Fibroblast of villous mesenchyme (primary cell): ENCODE measurements around the gene SPG7. TPM values are rescaled to one million over a fixed set of nuclear protein-coding genes. Genes with fewer than 3 reads are reported as not detected.

ENCODE experiments used
- DNase-seq: peaks from one replicate; pipeline ENCODE4 v3.0.0-alpha.2; 2010; ENCODE audit warnings: low read depth
- H3K4me3 ChIP-seq: 2 replicates; pipeline ENCODE4 v1.5.1; 2011; ENCODE audit warnings: low read depth, mild to moderate bottlenecking, low read length
- CTCF ChIP-seq: IDR thresholded peaks from 2 replicates; pipeline ENCODE4 v1.5.1; 2012; ENCODE audit warnings: low read depth, mild to moderate bottlenecking, low read length; ENCODE audit not compliant: insufficient read depth
- total RNA-seq: library from RNA; depleted of rRNA; stranded (reverse); fragments of >200 nt; gene quantifications from 2 replicates; pipeline ENCODE4 v1.2.3, GENCODE V29; 2012

SPG7 gene
- total RNA-seq, 1 donor, result 108 TPM

GRCh38 chr16:89525146-89525913, 17.1 kb downstream of the SPG7 start:
- TF ChIP-seq CTCF, result no peak
- H3K4me3 ChIP-seq, result no peak overlapping the region
- DNase-seq, result no peak

DNA sequence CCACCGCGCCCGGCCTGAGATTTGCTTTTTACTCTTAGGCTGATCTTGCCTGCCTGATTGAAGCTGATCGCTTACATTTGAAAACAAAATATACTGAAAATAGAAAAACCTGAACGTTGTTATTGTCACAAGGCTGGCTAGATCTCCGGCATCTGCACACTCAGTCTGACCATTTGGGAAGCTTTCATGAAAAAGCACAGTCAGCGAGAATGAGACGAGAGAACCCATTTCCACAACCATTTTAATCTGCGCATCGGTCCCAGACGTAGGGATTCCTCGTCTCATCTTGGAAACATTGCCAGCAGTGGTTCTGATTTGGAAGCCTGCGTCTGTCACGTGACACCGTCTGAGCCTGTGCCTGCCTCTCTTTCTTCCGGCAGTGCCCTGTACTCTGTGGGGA, 20.9 kb downstream of the SPG7 start:
- DNase-seq, result no peak
- H3K4me3 ChIP-seq, result no peak overlapping the region
- TF ChIP-seq CTCF, result no peak

DNA sequence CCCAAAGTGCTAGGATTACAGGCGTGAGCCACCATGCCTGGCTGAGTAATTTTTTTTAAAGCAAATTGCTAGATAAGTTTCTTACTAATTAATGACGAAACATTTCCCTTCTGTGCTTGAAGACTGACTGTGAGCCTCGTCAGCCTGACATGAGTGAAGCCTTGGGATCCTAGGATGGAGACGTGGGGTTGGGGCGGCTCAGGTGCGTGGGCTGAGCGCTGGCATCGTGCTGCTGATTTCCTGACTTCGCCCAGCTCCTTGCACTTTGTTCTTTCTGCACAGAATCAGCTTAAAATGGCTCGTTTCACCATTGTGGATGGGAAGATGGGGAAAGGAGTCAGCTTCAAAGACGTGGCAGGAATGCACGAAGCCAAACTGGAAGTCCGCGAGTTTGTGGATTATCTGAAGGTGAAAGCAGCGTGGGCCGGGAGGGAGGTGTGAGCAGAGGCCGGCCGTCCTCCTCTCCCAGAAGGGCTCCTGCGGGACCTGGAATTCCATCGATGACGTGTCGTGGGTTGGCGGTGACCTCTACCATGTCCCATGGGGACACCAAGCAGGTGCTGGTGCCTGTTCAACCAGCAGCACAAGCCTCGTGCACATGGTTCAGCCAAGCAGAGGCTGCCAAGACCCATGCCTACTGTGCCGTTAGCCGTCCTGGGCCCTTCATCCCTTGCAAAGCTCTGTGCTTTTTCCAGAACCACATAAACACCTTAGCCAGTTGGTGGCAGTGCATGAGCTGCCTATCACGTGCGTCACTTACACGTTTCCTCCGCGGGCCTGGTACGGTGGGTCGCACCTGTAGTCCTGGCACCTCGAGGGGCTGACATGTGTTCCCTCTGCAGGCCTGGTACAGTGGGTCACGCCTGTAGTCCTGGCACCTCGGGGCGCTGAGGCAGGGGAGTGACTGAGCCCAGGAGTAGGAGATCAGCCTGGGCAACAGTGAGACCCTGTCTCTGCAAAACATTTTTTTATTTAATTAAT, 22.5 kb downstream of the SPG7 start:
- TF ChIP-seq CTCF, result no peak

DNA sequence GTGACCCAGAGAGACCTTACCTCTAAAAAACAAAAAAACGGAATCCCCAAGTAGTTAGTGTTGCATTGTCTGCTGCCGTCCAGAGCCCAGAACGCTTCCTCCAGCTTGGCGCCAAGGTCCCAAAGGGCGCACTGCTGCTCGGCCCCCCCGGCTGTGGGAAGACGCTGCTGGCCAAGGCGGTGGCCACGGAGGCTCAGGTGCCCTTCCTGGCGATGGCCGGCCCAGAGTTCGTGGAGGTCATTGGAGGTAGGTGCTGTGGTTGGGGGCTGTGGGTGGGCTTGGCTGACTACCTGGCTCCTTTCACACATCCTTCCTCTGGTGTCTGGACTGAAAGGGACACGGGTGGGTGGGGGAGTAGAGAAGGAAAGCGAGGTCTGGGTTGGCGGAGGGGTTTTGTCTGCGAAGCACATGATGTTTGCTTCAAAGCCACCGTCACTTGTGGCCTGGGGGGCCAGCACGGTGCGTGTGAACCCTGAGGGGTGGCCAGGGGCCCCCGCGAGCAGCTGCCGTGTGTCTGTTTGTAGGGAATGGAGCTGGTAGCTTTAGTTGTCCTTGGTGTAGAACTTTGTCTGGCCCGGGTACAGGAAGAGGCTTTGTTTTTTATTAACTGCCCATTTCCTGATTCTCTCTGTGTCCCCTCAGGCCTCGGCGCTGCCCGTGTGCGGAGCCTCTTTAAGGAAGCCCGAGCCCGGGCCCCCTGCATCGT, 23.8 kb downstream of the SPG7 start:
- DNase-seq, result no peak
- no peak for TF ChIP-seq CTCF

More for the DNA sequence above, 22.5 kb downstream of the SPG7 start:
- DNase-seq, result no peak
- no peak overlapping the region for H3K4me3 ChIP-seq

DNA sequence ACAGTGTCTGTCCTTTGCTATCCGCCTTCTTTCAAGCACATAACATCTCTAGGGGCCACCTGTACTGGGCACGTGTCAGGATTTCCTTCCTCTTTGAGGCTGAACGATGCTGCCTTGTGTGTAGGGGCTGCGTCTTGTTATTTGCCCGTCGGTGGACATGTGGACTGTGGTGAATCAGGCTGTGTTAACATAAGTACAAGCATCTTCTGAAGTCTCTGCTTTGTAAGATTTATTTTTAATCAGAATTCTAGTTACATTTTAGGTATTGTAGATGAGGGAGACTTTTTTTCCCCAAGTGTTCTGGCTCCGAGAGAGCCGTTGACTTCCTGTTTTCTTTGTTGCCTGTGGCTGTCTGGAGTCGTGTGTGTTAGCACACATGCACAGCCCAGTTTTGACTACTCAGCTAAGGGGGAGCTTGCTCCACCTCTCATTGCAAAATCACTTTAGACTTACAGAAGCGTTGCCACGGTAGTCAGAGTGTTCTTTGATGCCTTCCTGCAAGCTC, 26.1 kb downstream of the SPG7 start:
- peak; percentile 81 for DNase-seq
- no peak for TF ChIP-seq CTCF
- H3K4me3 ChIP-seq, result no peak overlapping the region

More for the DNA sequence above, 23.8 kb downstream of the SPG7 start:
- H3K4me3 ChIP-seq, result no peak overlapping the region

GRCh38 chr16:89536371-89536770, 28.2 kb downstream of the SPG7 start:
- TF ChIP-seq CTCF, result no peak
- DNase-seq, result no peak
- H3K4me3 ChIP-seq, result no peak overlapping the region
